CD4-positive, alpha-beta T cell (primary cell): ENCODE results near the gene HDAC7. TPM values are rescaled to one million over a fixed set of nuclear protein-coding genes. Genes with fewer than 3 reads are reported as not detected.

ENCODE experiments used
- ATAC-seq: fragments of 200-7000 bp; cut with Tn5 transposase; one replicate; pipeline ENCODE4 v1.10.0; 2022; ENCODE audit warnings: mild to moderate bottlenecking; ENCODE audit not compliant: poor library complexity
- CTCF ChIA-PET: fragments of 350-600 bp; sonication (Branson Sonifier 250); formaldehyde crosslinking; loops from one replicate; lab custom pipeline; 2021; ENCODE audit warnings: antibody characterized with exemption, inconsistent platforms; lab: Charles Lee
- POLR2A ChIA-PET: fragments of 350-600 bp; sonication (Branson Sonifier 250); formaldehyde crosslinking; loops from one replicate; lab custom pipeline; 2021; ENCODE audit warnings: antibody characterized with exemption, inconsistent platforms; lab: Charles Lee
- DNase-seq, 14 experiments: peaks; one replicate each; pipeline ENCODE4 v3.0.0-alpha.2; 2013 to 2020; ENCODE audit warnings: mixed read lengths in 2 of 14
- H3K27ac ChIP-seq, 2 donors: one replicate each; pipeline versions ENCODE4 v1.5.1 to v1.7.0; 2013; ENCODE audit warnings: low read length in 2 of 2, low read depth in 1 of 2, mild to moderate bottlenecking in 1 of 2
- H3K27me3 ChIP-seq, 2 experiments: 1 replicate in 1 of 2; 2 replicates in 1 of 2; pipeline versions ENCODE4 v1.6.1 to v1.7.0; 2013; ENCODE audit warnings: low read length in 2 of 2, control low read depth in 1 of 2, mild to moderate bottlenecking in 1 of 2, moderate library complexity in 1 of 2; ENCODE audit not compliant: insufficient read depth in 2 of 2, control insufficient read depth in 1 of 2
- H3K36me3 ChIP-seq: one replicate; pipeline ENCODE4 v1.6.1; 2013; ENCODE audit warnings: low read length, control low read depth; ENCODE audit not compliant: insufficient read depth
- H3K4me1 ChIP-seq: one replicate; pipeline ENCODE4 v1.6.1; 2013; ENCODE audit warnings: low read length, control low read depth; ENCODE audit not compliant: insufficient read depth
- H3K4me3 ChIP-seq: one replicate; pipeline ENCODE4 v1.5.1; 2013; ENCODE audit warnings: mild to moderate bottlenecking, low read length, moderate library complexity
- H3K9me3 ChIP-seq, 2 experiments: 1 replicate in 1 of 2; 2 replicates in 1 of 2; pipeline versions ENCODE4 v1.6.1 to v1.7.0; 2013; ENCODE audit warnings: low read length in 2 of 2, mild to moderate bottlenecking in 2 of 2, control low read depth in 1 of 2, moderate library complexity in 1 of 2; ENCODE audit not compliant: control insufficient read depth in 1 of 2, insufficient read depth in 1 of 2
- H3K27ac Mint-ChIP-seq: one replicate; pipeline ENCODE4 v1.8.0; 2020; ENCODE audit warnings: mixed read lengths
- H3K27me3 Mint-ChIP-seq: one replicate; pipeline ENCODE4 v1.8.0; 2021; ENCODE audit warnings: mixed read lengths
- H3K36me3 Mint-ChIP-seq: one replicate; pipeline ENCODE4 v1.8.0; 2021; ENCODE audit warnings: low read depth, mixed read lengths
- H3K4me1 Mint-ChIP-seq: one replicate; pipeline ENCODE4 v1.8.0; 2021; ENCODE audit warnings: low read depth, mixed read lengths
- H3K4me3 Mint-ChIP-seq: one replicate; pipeline ENCODE4 v1.8.0; 2020; ENCODE audit warnings: mild to moderate bottlenecking, mixed read lengths
- H3K9me3 Mint-ChIP-seq: one replicate; pipeline ENCODE4 v1.8.0; 2020; ENCODE audit warnings: mixed read lengths
- intact Hi-C, 2 experiments: fragments of 100-400 bp; cut with DNase I in 1 of 2; cut with micrococcal nuclease in 1 of 2; formaldehyde crosslinking; loops; one replicate each; pipeline versions ENCODE4 v1.15.1 to v1.9.0; 2023 to 2025; cut with DNase I, micrococcal nuclease
- total RNA-seq, 174 experiments: library from RNA in 2 of 174; stranded (reverse) in 2 of 174; gene quantifications; one replicate each; pipeline ENCODE4 v1.2.3 and lab custom pipeline; 2021 to 2026
- TF ChIP-seq, protein P1 (sequence below): fragments of 200-600 bp; IDR thresholded peaks from one replicate; pipeline ENCODE4 v1.8.0; 2022; ENCODE audit warnings: antibody characterized with exemption, mild to moderate bottlenecking

HDAC7 gene
- total RNA-seq, 2 experiments from 2014 or later, result 116 to 122 TPM

DNA sequence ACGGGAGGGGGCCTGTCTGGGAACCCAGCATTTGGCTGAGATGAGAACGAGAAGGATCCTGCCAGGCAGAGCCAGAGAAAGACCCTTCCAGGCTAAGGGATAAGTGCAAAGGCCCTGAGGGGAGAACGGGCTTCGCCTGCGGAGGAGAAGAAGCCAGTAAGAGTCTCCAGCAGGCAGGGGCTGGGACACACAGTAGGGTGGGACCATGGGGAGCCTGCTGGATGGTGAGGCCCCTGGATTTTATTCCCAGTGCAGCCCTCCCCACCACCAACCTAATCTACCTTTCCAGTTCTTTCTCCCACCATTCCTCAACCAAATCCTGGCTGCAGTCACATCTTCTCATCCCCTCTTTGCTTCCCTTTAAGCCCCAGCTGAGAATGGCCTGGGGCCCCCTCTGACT lies 73.6 kb downstream of the HDAC7 start:
- peaks cover 22% of the 10 kb centered on the region for H3K4me1 Mint-ChIP-seq
- H3K27me3 Mint-ChIP-seq, result no peaks in the 10 kb centered on the region
- Histone ChIP-seq H3K4me1 (peaks cover 22% of the 10 kb centered on the region), H3K36me3 (no peaks in the 10 kb centered on the region), H3K9me3 (no peaks in the 10 kb centered on the region), H3K27me3 (no peaks in the 10 kb centered on the region), H3K27ac (no peak overlapping the region), H3K4me3 (no peak overlapping the region)
- no peak overlapping the region for H3K4me3 Mint-ChIP-seq
- H3K27ac Mint-ChIP-seq, result no peak overlapping the region
- TF ChIP-seq, protein P1, sequence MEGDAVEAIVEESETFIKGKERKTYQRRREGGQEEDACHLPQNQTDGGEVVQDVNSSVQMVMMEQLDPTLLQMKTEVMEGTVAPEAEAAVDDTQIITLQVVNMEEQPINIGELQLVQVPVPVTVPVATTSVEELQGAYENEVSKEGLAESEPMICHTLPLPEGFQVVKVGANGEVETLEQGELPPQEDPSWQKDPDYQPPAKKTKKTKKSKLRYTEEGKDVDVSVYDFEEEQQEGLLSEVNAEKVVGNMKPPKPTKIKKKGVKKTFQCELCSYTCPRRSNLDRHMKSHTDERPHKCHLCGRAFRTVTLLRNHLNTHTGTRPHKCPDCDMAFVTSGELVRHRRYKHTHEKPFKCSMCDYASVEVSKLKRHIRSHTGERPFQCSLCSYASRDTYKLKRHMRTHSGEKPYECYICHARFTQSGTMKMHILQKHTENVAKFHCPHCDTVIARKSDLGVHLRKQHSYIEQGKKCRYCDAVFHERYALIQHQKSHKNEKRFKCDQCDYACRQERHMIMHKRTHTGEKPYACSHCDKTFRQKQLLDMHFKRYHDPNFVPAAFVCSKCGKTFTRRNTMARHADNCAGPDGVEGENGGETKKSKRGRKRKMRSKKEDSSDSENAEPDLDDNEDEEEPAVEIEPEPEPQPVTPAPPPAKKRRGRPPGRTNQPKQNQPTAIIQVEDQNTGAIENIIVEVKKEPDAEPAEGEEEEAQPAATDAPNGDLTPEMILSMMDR, result no peak
- intact Hi-C loops, result no loop called here
- H3K36me3 Mint-ChIP-seq, result no peaks in the 10 kb centered on the region
- ChIA-PET CTCF (no interaction called here), POLR2A (no interaction called here)
- DNase-seq, result no peak
- H3K9me3 Mint-ChIP-seq, result no peaks in the 10 kb centered on the region
- no peak for ATAC-seq

- Mint-ChIP-seq H3K27ac (no peak overlapping the region), H3K27me3 (no peaks in the 10 kb centered on the region), H3K4me1 (peaks cover 27% of the 10 kb centered on the region), H3K4me3 (no peak overlapping the region), H3K36me3 (no peaks in the 10 kb centered on the region), H3K9me3 (no peaks in the 10 kb centered on the region)
- H3K27ac ChIP-seq, result no peak overlapping the region
- CTCF ChIA-PET, result interaction anchor here (5.5 to 5.7 kb wide), 2 partner anchors 24 to 94 kb away, joined by 86 to 157 read pairs; partner anchors contain the start of gene SLC48A1
- intact Hi-C loops, result loop anchor here in 1 of 2 experiments (2.0 kb wide), 1 partner anchor 21 kb away; no protein-coding TSS in a partner anchor
- no peaks in the 10 kb centered on the region for H3K36me3 ChIP-seq
- no peaks in the 10 kb centered on the region for H3K9me3 ChIP-seq
- ATAC-seq, result no peak
- no peaks in the 10 kb centered on the region for H3K27me3 ChIP-seq
- TF ChIP-seq, protein P1, result no peak
- POLR2A ChIA-PET, result no interaction called here
- H3K4me1 ChIP-seq, result peaks cover 27% of the 10 kb centered on the region
- H3K4me3 ChIP-seq, result no peak overlapping the region
- DNase-seq, result no peak
Observed at GRCh38 chr12:47745485-47746041, 74.1 kb downstream of the HDAC7 start.

DNA sequence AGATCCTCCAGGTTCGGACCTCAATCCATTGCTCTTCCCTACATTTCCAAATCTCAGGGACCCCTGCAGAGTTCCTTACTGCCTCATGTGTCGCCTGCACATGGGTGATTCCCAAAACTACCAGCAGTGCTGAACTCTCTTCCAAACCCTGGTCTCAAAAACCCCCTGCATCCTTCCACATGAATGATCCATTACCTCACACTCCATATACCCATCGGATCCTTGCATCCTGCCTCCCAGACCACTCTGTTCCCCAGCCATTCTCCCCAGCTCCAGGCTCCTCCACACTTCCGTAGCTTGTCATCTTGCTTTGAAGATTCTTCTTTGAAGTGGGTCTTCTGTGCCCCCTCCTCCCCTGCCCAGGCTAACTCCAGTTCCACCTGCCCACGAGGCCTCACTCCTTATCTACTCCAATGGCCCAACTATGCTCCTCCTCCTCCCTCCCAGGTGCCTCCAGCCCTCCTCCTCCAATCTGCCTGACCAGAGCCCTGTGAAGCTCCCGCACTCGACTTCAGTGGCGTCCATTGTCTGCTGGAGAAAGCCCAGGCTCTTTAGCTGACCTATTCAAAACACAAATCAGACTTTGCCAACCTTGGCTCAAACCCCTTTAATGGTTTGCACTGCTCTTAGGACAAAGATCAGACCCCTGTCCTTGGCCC lies 74.8 kb downstream of the HDAC7 start:
- Histone ChIP-seq H3K27me3 (no peaks in the 10 kb centered on the region), H3K4me3 (no peak overlapping the region), H3K9me3 (no peaks in the 10 kb centered on the region), H3K4me1 (peaks cover 30% of the 10 kb centered on the region), H3K27ac (no peak overlapping the region), H3K36me3 (no peaks in the 10 kb centered on the region)
- intact Hi-C loops, result loop anchor here (1.0 to 5.0 kb wide), 3 partner anchors 22 to 202 kb away; no protein-coding TSS in a partner anchor
- no peaks in the 10 kb centered on the region for H3K27me3 Mint-ChIP-seq
- ChIA-PET CTCF (interaction anchor here (1.0 to 5.7 kb wide), 8 partner anchors 14 to 94 kb away, joined by 3 to 157 read pairs (median 18); partner anchors contain the start of genes RAPGEF3 and SLC48A1), POLR2A (interaction anchor here (0.9 to 1.2 kb wide), 2 partner anchors 27 to 94 kb away, joined by 4 to 7 read pairs; no protein-coding TSS in a partner anchor)
- H3K36me3 Mint-ChIP-seq, result no peaks in the 10 kb centered on the region
- H3K4me1 Mint-ChIP-seq, result peaks cover 33% of the 10 kb centered on the region
- no peak overlapping the region for H3K4me3 Mint-ChIP-seq
- no peak for DNase-seq
- TF ChIP-seq, protein P1, result no peak
- H3K27ac Mint-ChIP-seq, result no peak overlapping the region
- no peak for ATAC-seq
- H3K9me3 Mint-ChIP-seq, result no peaks in the 10 kb centered on the region
